Osteoblast (primary cell): Measurements from ENCODE around the gene OPA3. TPM values are rescaled to one million over a fixed set of nuclear protein-coding genes. Genes with fewer than 3 reads are reported as not detected.

Source experiments
- DNase-seq: peaks from one replicate; pipeline ENCODE4 v3.0.0; 2011; ENCODE audit warnings: low spot score, mixed read lengths; ENCODE audit not compliant: insufficient read length; ENCODE audit errors: missing footprints
- H2AFZ ChIP-seq: 2 replicates; pipeline ENCODE4 v1.6.0; 2011; ENCODE audit warnings: mild to moderate bottlenecking, low read length
- H3K27ac ChIP-seq: 2 replicates; pipeline ENCODE4 v1.5.1; 2011; ENCODE audit warnings: mild to moderate bottlenecking, low read depth, low read length, moderate library complexity
- H3K27me3 ChIP-seq: 2 replicates; pipeline ENCODE4 v1.6.0; 2012; ENCODE audit warnings: mild to moderate bottlenecking, control low read depth, inconsistent platforms, low read length, moderate library complexity; ENCODE audit not compliant: insufficient read depth
- H3K36me3 ChIP-seq: 2 replicates; pipeline ENCODE4 v1.5.1; 2011; ENCODE audit warnings: mild to moderate bottlenecking, low read length, control low read depth, moderate library complexity; ENCODE audit not compliant: insufficient read depth
- H3K4me1 ChIP-seq: 2 replicates; pipeline ENCODE4 v1.5.1; 2011; ENCODE audit warnings: mild to moderate bottlenecking, low read length, control low read depth, moderate library complexity; ENCODE audit not compliant: insufficient read depth
- H3K4me2 ChIP-seq: 2 replicates; pipeline ENCODE4 v1.6.0; 2011; ENCODE audit warnings: mild to moderate bottlenecking, low read length; ENCODE audit not compliant: insufficient read depth
- H3K4me3 ChIP-seq: fragments of 200-600 bp; sonication (generic); 3 replicates; pipeline ENCODE4 v1.5.1; 2012; ENCODE audit warnings: mild to moderate bottlenecking, low read length, inconsistent platforms; ENCODE audit not compliant: insufficient read depth
- H3K79me2 ChIP-seq: 2 replicates; pipeline ENCODE4 v1.6.0; 2012; ENCODE audit warnings: mild to moderate bottlenecking, low read length, control low read depth, inconsistent platforms; ENCODE audit not compliant: insufficient read depth
- H3K9me3 ChIP-seq: 2 replicates; pipeline ENCODE4 v1.5.1; 2011; ENCODE audit warnings: low read depth, low read length, control low read depth
- H4K20me1 ChIP-seq: 2 replicates; pipeline ENCODE4 v1.6.0; 2012; ENCODE audit warnings: mild to moderate bottlenecking, low read length, control low read depth; ENCODE audit not compliant: insufficient read depth
- CTCF ChIP-seq: IDR thresholded peaks from 2 replicates; pipeline ENCODE4 v1.5.1; 2011; ENCODE audit warnings: mild to moderate bottlenecking, low read depth, low read length, moderate library complexity; ENCODE audit errors: extremely low read depth
- total RNA-seq: library from RNA; depleted of rRNA; stranded (reverse); fragments of >200 nt; gene quantifications from 2 replicates; pipeline ENCODE4 v1.2.3, GENCODE V29; 2012

Gene OPA3
- total RNA-seq, 1 donor, result 7.6 TPM

- H3K4me3 ChIP-seq, result peak overlapping the region; percentile 93
- no peaks in the 10 kb centered on the region for H3K9me3 ChIP-seq
- peak overlapping the region; percentile 93 for H3K27ac ChIP-seq
- no peaks in the 10 kb centered on the region for H3K36me3 ChIP-seq
- peaks cover 24% of the 10 kb centered on the region for H3K79me2 ChIP-seq
- H2AFZ ChIP-seq, result peak overlapping the region; percentile 90
- no peak for DNase-seq
- H3K4me1 ChIP-seq, result peaks cover 9% of the 10 kb centered on the region
- H3K27me3 ChIP-seq, result no peaks in the 10 kb centered on the region
- H4K20me1 ChIP-seq, result no peaks in the 10 kb centered on the region
- no peak for TF ChIP-seq CTCF
- H3K4me2 ChIP-seq, result peak overlapping the region; percentile 79
Measured at GRCh38 chr19:45585158-45585577, 566 bp upstream of the OPA3 start.

GRCh38 chr19:45581576-45581975, 3.0 kb downstream of the OPA3 start:
- H3K9me3 ChIP-seq, result no peaks in the 10 kb centered on the region
- H3K4me1 ChIP-seq, result peaks cover 23% of the 10 kb centered on the region
- H3K27ac ChIP-seq, result no peak overlapping the region
- H3K27me3 ChIP-seq, result no peaks in the 10 kb centered on the region
- TF ChIP-seq CTCF, result no peak
- peaks cover 26% of the 10 kb centered on the region for H3K79me2 ChIP-seq
- no peak overlapping the region for H3K4me3 ChIP-seq
- no peaks in the 10 kb centered on the region for H4K20me1 ChIP-seq
- H3K36me3 ChIP-seq, result no peaks in the 10 kb centered on the region
- H2AFZ ChIP-seq, result no peak overlapping the region
- no peak for DNase-seq
- H3K4me2 ChIP-seq, result no peak overlapping the region

DNA sequence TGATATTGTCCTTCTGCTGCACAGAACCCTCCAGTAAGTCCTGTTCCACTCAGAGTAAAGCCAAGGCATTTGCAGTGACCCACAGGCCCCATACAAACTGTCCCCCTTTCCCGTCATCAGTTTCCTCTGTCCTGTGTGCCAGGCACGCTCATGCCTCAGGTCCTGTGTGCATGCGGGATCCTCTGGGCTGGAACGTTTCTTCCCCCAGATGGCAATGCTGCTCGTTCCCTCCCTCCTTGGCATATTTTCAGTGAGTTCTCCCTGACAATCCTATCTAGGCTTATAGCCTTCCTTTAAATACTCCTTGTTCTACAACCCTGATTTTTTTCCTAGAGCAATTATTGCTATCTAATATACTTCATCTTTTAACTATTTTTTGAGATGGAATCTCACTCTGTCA, 5.7 kb downstream of the OPA3 start:
- no peaks in the 10 kb centered on the region for H4K20me1 ChIP-seq
- H3K4me1 ChIP-seq, result peaks cover 20% of the 10 kb centered on the region
- H3K4me3 ChIP-seq, result no peak overlapping the region
- H3K9me3 ChIP-seq, result no peaks in the 10 kb centered on the region
- H2AFZ ChIP-seq, result no peak overlapping the region
- no peak for DNase-seq
- no peak for TF ChIP-seq CTCF
- H3K4me2 ChIP-seq, result no peak overlapping the region
- H3K27ac ChIP-seq, result no peak overlapping the region
- no peaks in the 10 kb centered on the region for H3K36me3 ChIP-seq
- H3K27me3 ChIP-seq, result no peaks in the 10 kb centered on the region
- H3K79me2 ChIP-seq, result peaks cover 41% of the 10 kb centered on the region

DNA sequence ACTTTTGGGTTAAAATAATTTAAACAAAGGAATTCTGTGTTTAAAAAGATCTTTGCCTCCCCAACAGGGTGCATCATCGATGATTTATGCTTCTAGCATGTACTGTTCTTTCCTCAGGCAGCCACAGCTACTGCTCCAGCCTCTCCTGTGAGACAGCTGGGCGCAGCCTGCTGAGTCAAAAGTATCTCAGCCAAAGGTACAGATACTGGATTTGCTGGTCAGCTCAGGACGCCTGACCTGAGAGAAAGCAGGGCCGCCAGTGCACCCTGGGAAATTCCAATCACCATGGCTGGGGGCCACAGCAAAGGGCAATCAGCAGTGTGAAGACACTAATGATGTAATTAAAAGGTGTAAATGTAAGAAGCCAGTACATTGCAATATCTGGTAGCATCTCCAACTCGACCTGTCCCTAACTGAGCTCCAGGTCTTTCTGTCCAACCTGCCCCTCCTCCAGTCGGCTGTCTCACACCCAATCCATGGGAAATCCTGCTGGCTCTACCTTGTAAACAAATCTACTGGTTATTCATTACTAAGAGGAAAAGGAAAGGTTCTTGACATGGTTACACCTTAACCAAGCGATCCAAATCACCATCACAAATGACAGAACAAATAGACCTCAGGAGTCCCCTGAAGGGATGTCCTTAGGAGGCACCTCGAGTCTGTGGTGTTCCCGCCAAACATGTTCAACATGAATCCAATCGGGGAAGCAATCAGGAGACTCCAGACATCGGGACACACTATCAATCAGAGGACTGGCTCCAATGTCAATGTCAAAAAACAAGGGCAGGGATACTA, 7.3 kb downstream of the OPA3 start:
- no peak for TF ChIP-seq CTCF
- Histone ChIP-seq H4K20me1 (no peaks in the 10 kb centered on the region), H3K36me3 (no peaks in the 10 kb centered on the region), H3K27me3 (no peaks in the 10 kb centered on the region), H2AFZ (peak overlapping the region; percentile 32), H3K4me2 (peak overlapping the region; percentile 45), H3K4me3 (no peak overlapping the region), H3K79me2 (peaks cover 38% of the 10 kb centered on the region), H3K27ac (peak overlapping the region; percentile 72), H3K4me1 (peaks cover 17% of the 10 kb centered on the region), H3K9me3 (no peaks in the 10 kb centered on the region)
- peak; percentile 96 for DNase-seq
